Measurements from ENCODE around the gene SLCO3A1.

Gene SLCO3A1

DNA sequence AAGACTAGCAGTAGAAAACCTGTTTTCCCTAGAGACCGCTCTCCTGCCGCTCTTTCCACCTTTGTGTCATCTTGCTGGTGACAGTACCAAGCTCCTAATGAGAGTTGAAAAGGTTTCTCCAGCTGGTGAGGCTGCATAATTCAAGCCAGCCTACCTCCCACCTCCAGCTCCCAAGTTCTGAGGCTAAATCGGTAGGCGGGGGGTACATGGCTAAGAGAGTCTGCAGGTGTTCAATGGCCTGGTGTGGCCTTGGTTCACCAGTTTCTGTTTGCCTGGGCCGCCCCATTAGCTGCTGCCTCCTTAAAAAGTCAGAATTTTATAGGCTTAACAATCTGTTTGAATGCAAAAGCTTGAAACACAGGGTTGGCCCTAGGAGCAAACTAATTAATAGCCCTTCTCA is 262.8 kb downstream of the SLCO3A1 start:
- H4K12ac ChIP-seq (ENCODE audit: low read depth, low read length) = no peak overlapping the region
- no peak overlapping the region for H4K8ac ChIP-seq (ENCODE audit: low read depth, low read length)
- H3K9ac ChIP-seq (ENCODE audit: low read length) = no peak overlapping the region
- no peak overlapping the region for H4K91ac ChIP-seq (ENCODE audit: low read depth, low read length)
- H3K4ac ChIP-seq (ENCODE audit: low read depth, low read length) = no peak overlapping the region
- H2BK5ac ChIP-seq (ENCODE audit: low read depth, low read length, poor library complexity) = no peak overlapping the region
- no CpG with 5 or more reads among the region's 5 CpGs for WGBS (ENCODE audit: extremely low coverage, insufficient coverage, insufficient read length)
- H2AFZ ChIP-seq (ENCODE audit: insufficient read depth, low read length, poor library complexity) = no peak overlapping the region
- no peaks in the 10 kb centered on the region for H3K79me2 ChIP-seq (ENCODE audit: control insufficient read depth, insufficient read depth, low read length, poor library complexity)
- H3K27ac ChIP-seq (ENCODE audit: low read depth, low read length) = no peak overlapping the region
- H2BK120ac ChIP-seq (ENCODE audit: insufficient read depth, low read length, poor library complexity) = no peak overlapping the region
- no peak overlapping the region for H3K18ac ChIP-seq (ENCODE audit: low read length)
- H2BK12ac ChIP-seq (ENCODE audit: low read length) = no peak overlapping the region
- H3K4me1 ChIP-seq (ENCODE audit: control insufficient read depth in 1 of 2, insufficient read depth in 2 of 2, low read length in 2 of 2) = peaks cover 5 to 7% of the 10 kb centered on the region in 2 experiments
- H3K4me2 ChIP-seq (ENCODE audit: low read length) = no peak overlapping the region
- no peaks in the 10 kb centered on the region for H3K79me1 ChIP-seq (ENCODE audit: low read length)
- H3K23ac ChIP-seq (ENCODE audit: low read length) = no peak overlapping the region
- no peaks in the 10 kb centered on the region for H3K27me3 ChIP-seq (ENCODE audit: insufficient read depth, low read length)
- no peak for DNase-seq
- H3K9me3 ChIP-seq (ENCODE audit: insufficient read depth, low read depth, low read length) = no peaks in the 10 kb centered on the region
- no peak overlapping the region for H3K14ac ChIP-seq (ENCODE audit: low read length)
- no peak overlapping the region for H3K4me3 ChIP-seq (ENCODE audit: low read depth, low read length)
- H2AK5ac ChIP-seq (ENCODE audit: low read length) = no peak overlapping the region
- H3K36me3 ChIP-seq (ENCODE audit: control insufficient read depth in 1 of 2, insufficient read depth in 2 of 2, low read length in 2 of 2) = peaks cover 0 to 2% of the 10 kb centered on the region in 2 experiments

DNA sequence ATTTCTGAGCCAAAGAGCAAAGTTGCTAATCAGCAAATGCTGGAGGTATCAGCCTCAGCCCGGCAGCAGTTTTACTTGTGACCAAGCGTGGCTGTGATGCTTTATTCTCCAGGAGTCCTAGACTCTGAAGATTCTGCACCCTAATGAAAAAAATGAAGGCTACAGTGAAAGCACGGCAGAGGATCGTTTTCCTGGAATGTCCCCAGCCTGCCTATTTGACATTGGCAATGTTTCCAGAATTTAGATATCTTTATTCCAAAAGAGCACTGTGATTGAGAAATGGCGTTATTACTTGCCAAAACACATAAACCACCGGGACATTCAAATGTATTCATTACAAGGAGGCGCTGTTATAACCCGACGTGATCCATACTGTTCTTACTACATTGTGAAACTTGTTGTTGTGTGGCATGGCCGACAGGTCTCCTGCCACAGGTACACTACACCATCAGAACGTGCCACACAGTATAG is 263.8 kb downstream of the SLCO3A1 start:
- H3K36me3 ChIP-seq (ENCODE audit: control insufficient read depth in 1 of 2, insufficient read depth in 2 of 2, low read length in 2 of 2) = peaks cover 0 to 2% of the 10 kb centered on the region in 2 experiments
- H2AFZ ChIP-seq (ENCODE audit: insufficient read depth, low read length, poor library complexity) = no peak overlapping the region
- H3K23ac ChIP-seq (ENCODE audit: low read length) = no peak overlapping the region
- H3K27me3 ChIP-seq (ENCODE audit: insufficient read depth, low read length) = no peaks in the 10 kb centered on the region
- no peak overlapping the region for H2BK5ac ChIP-seq (ENCODE audit: low read depth, low read length, poor library complexity)
- H3K79me1 ChIP-seq (ENCODE audit: low read length) = no peaks in the 10 kb centered on the region
- no peak overlapping the region for H4K8ac ChIP-seq (ENCODE audit: low read depth, low read length)
- no peak overlapping the region for H2AK5ac ChIP-seq (ENCODE audit: low read length)
- H3K14ac ChIP-seq (ENCODE audit: low read length) = no peak overlapping the region
- no peak overlapping the region for H4K12ac ChIP-seq (ENCODE audit: low read depth, low read length)
- no peak overlapping the region for H4K91ac ChIP-seq (ENCODE audit: low read depth, low read length)
- no peak overlapping the region for H3K4me3 ChIP-seq (ENCODE audit: low read depth, low read length)
- H2BK12ac ChIP-seq (ENCODE audit: low read length) = no peak overlapping the region
- DNase-seq = no peak
- H3K9me3 ChIP-seq (ENCODE audit: insufficient read depth, low read depth, low read length) = peaks cover 6% of the 10 kb centered on the region
- no peak overlapping the region for H3K27ac ChIP-seq (ENCODE audit: low read depth, low read length)
- no peak overlapping the region for H3K18ac ChIP-seq (ENCODE audit: low read length)
- H3K4me2 ChIP-seq (ENCODE audit: low read length) = no peak overlapping the region
- H2BK120ac ChIP-seq (ENCODE audit: insufficient read depth, low read length, poor library complexity) = no peak overlapping the region
- H3K4me1 ChIP-seq (ENCODE audit: control insufficient read depth in 1 of 2, insufficient read depth in 2 of 2, low read length in 2 of 2) = peaks cover 5 to 10% of the 10 kb centered on the region in 2 experiments
- no peaks in the 10 kb centered on the region for H3K79me2 ChIP-seq (ENCODE audit: control insufficient read depth, insufficient read depth, low read length, poor library complexity)
- H3K9ac ChIP-seq (ENCODE audit: low read length) = no peak overlapping the region
- WGBS (ENCODE audit: extremely low coverage, insufficient coverage, insufficient read length) = no CpG with 5 or more reads among the region's 11 CpGs
- H3K4ac ChIP-seq (ENCODE audit: low read depth, low read length) = no peak overlapping the region

DNA sequence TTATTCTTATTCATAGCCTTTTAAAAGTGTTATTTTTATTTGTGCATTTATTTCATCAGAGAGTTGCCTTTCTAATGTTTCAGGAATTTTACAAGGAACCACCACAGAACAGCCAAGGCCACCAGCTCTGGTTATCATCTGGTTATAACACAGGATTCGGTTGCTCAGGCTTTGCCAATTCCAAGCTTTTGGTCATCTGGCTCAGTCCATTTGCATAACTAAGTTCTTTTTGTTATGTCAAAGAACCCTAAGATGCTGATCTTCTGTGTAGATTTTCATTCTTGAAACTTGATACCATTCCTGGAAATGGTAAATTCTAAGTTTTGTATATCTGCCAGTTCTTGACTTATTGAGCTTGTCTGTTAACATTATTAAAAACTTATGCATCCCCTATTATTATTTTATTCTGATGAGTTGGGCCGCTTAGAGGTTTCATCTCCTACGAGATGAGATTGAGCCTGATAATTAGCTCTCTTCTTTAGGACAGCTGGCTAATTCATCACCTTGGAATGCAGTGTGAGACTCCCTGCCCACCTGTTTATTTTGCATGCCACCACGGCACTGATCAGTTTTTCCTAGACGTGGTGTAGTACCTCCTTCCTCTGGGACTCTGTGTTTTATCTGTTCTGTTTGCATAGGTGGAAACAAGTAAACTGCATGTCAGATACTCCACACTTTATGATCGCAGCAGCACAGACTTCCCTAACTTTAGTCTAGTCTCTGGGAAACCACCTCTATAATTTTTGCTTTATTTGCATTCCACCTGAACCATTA is 264.8 kb downstream of the SLCO3A1 start:
- Histone ChIP-seq H2BK120ac (ENCODE audit: insufficient read depth, low read length, poor library complexity) (no peak overlapping the region), H2AK5ac (ENCODE audit: low read length) (no peak overlapping the region), H4K8ac (ENCODE audit: low read depth, low read length) (no peak overlapping the region), H3K36me3 (ENCODE audit: control insufficient read depth in 1 of 2, insufficient read depth in 2 of 2, low read length in 2 of 2) (peaks cover 0 to 2% of the 10 kb centered on the region in 2 experiments), H3K4me2 (ENCODE audit: low read length) (no peak overlapping the region), H3K79me1 (ENCODE audit: low read length) (no peaks in the 10 kb centered on the region), H4K91ac (ENCODE audit: low read depth, low read length) (no peak overlapping the region), H3K4me1 (ENCODE audit: control insufficient read depth in 1 of 2, insufficient read depth in 2 of 2, low read length in 2 of 2) (peaks cover 5 to 10% of the 10 kb centered on the region in 2 experiments), H2BK5ac (ENCODE audit: low read depth, low read length, poor library complexity) (no peak overlapping the region), H3K27me3 (ENCODE audit: insufficient read depth, low read length) (no peaks in the 10 kb centered on the region), H2BK12ac (ENCODE audit: low read length) (no peak overlapping the region), H4K12ac (ENCODE audit: low read depth, low read length) (no peak overlapping the region), H3K79me2 (ENCODE audit: control insufficient read depth, insufficient read depth, low read length, poor library complexity) (no peaks in the 10 kb centered on the region), H3K23ac (ENCODE audit: low read length) (no peak overlapping the region), H3K4me3 (ENCODE audit: low read depth, low read length) (no peak overlapping the region), H3K4ac (ENCODE audit: low read depth, low read length) (no peak overlapping the region), H3K14ac (ENCODE audit: low read length) (no peak overlapping the region), H3K9ac (ENCODE audit: low read length) (no peak overlapping the region), H3K18ac (ENCODE audit: low read length) (no peak overlapping the region), H2AFZ (ENCODE audit: insufficient read depth, low read length, poor library complexity) (no peak overlapping the region), H3K9me3 (ENCODE audit: insufficient read depth, low read depth, low read length) (peaks cover 7% of the 10 kb centered on the region), H3K27ac (ENCODE audit: low read depth, low read length) (no peak overlapping the region)
- WGBS (ENCODE audit: extremely low coverage, insufficient coverage, insufficient read length) = no CpG with 5 or more reads among the region's 6 CpGs
- no peak for DNase-seq

DNA sequence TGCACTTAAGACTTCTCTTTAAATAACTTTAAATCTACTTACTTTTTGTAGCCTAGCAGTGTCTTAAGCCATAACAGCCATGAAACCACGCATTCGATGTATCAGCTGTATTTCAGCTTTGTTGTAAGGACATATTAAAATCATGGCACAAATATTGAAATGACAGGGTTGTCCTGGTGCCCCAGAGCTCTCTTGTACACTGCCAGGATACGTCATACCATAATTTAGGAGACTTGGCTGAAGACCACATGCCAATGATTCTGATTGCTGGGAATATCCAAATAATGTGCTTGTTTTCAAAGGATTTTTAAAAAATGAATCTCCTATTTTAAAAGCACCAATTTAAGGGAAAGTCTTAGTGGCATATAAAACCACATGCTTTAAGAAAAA is 265.4 kb downstream of the SLCO3A1 start:
- Histone ChIP-seq H3K36me3 (ENCODE audit: control insufficient read depth in 1 of 2, insufficient read depth in 2 of 2, low read length in 2 of 2) (peaks cover 0 to 2% of the 10 kb centered on the region in 2 experiments), H3K4me1 (ENCODE audit: control insufficient read depth in 1 of 2, insufficient read depth in 2 of 2, low read length in 2 of 2) (peaks cover 5 to 12% of the 10 kb centered on the region in 2 experiments), H3K4me3 (ENCODE audit: low read depth, low read length) (no peak overlapping the region), H2BK120ac (ENCODE audit: insufficient read depth, low read length, poor library complexity) (no peak overlapping the region), H3K79me2 (ENCODE audit: control insufficient read depth, insufficient read depth, low read length, poor library complexity) (no peaks in the 10 kb centered on the region), H3K4ac (ENCODE audit: low read depth, low read length) (no peak overlapping the region), H2AFZ (ENCODE audit: insufficient read depth, low read length, poor library complexity) (no peak overlapping the region), H2BK5ac (ENCODE audit: low read depth, low read length, poor library complexity) (no peak overlapping the region), H3K27me3 (ENCODE audit: insufficient read depth, low read length) (no peaks in the 10 kb centered on the region), H3K9ac (ENCODE audit: low read length) (no peak overlapping the region), H3K18ac (ENCODE audit: low read length) (no peak overlapping the region), H3K14ac (ENCODE audit: low read length) (no peak overlapping the region), H3K79me1 (ENCODE audit: low read length) (no peaks in the 10 kb centered on the region), H3K4me2 (ENCODE audit: low read length) (no peak overlapping the region), H2BK12ac (ENCODE audit: low read length) (no peak overlapping the region), H4K91ac (ENCODE audit: low read depth, low read length) (no peak overlapping the region), H3K27ac (ENCODE audit: low read depth, low read length) (no peak overlapping the region), H4K12ac (ENCODE audit: low read depth, low read length) (no peak overlapping the region), H4K8ac (ENCODE audit: low read depth, low read length) (no peak overlapping the region), H3K23ac (ENCODE audit: low read length) (no peak overlapping the region), H3K9me3 (ENCODE audit: insufficient read depth, low read depth, low read length) (peaks cover 7% of the 10 kb centered on the region), H2AK5ac (ENCODE audit: low read length) (no peak overlapping the region)
- DNase-seq = no peak
- WGBS (ENCODE audit: extremely low coverage, insufficient coverage, insufficient read length) = no CpG with 5 or more reads among the region's 3 CpGs
